IMR-90 (cell line): ENCODE data around the gene SBSN. TPM values are rescaled to one million over a fixed set of nuclear protein-coding genes. Genes with fewer than 3 reads are reported as not detected.
A peak's percentile ranks its signal among the peaks of the same experiment; 100 is the strongest.

Experiments used
- CHD1 ChIP-seq: IDR thresholded peaks from 2 replicates; pipeline ENCODE4 v1.6.1; 2012; ENCODE audit warnings: low read depth, low read length, improper control_type of control experiment
- CTCF ChIP-seq: conservative IDR thresholded peaks from 2 replicates; pipeline ENCODE4 v1.5.1; 2012; ENCODE audit warnings: mild to moderate bottlenecking, low read depth, low read length, improper control_type of control experiment
- MXI1 ChIP-seq: IDR thresholded peaks from 2 replicates; pipeline ENCODE4 v1.6.1; 2012; ENCODE audit warnings: low read depth, mild to moderate bottlenecking, low read length, moderate library complexity, borderline replicate concordance
- RAD21 ChIP-seq: IDR thresholded peaks from 2 replicates; pipeline ENCODE4 v1.6.1; 2012; ENCODE audit warnings: low read length, improper control_type of control experiment
- polyA plus RNA-seq, 3 experiments: library from polyadenylated mRNA; depleted of rRNA; stranded (reverse); fragments of >200 nt; gene quantifications; 2 replicates each; pipeline ENCODE4 v1.2.3, GENCODE V29; 2012; ENCODE audit warnings: low replicate concordance in 1 of 3
- total RNA-seq: library from RNA; depleted of rRNA; stranded (reverse); fragments of >200 nt; gene quantifications from 2 replicates; pipeline ENCODE4 v1.2.3, GENCODE V29; 2012

Gene SBSN
- total and polyA plus RNA-seq, 2 of the 4 experiments (the other 2 are of a cell fraction): 0.72 to 6.4 TPM

- TF ChIP-seq CHD1 (no peak), CTCF (peak; percentile 71), MXI1 (no peak), RAD21 (peak; percentile 67)
Observed at GRCh38 chr19:35549174-35549788, 21.2 kb upstream of the SBSN start (continued).
